Type B pancreatic cell (in vitro differentiated cells): ENCODE data around the gene MAML2. TPM values are rescaled to one million over a fixed set of nuclear protein-coding genes. Genes with fewer than 3 reads are reported as not detected.

ENCODE experiments used
- DNase-seq: peaks from one replicate; pipeline ENCODE4 v3.0.0; 2021; ENCODE audit warnings: mixed read lengths; ENCODE audit not compliant: unreplicated experiment; ENCODE audit errors: extremely low spot score
- H3K27ac Mint-ChIP-seq: 2 replicates; pipeline ENCODE4 v1.8.0; 2021; ENCODE audit warnings: mild to moderate bottlenecking, mixed read lengths
- H3K27me3 Mint-ChIP-seq: 2 replicates; pipeline ENCODE4 v1.8.0; 2021; ENCODE audit warnings: mixed read lengths
- H3K36me3 Mint-ChIP-seq: 2 replicates; pipeline ENCODE4 v1.8.0; 2021; ENCODE audit warnings: mixed read lengths
- H3K4me1 Mint-ChIP-seq: one replicate; pipeline ENCODE4 v1.8.0; 2021; ENCODE audit warnings: mixed read lengths; ENCODE audit not compliant: unreplicated experiment
- H3K4me3 Mint-ChIP-seq: 2 replicates; pipeline ENCODE4 v1.8.0; 2021; ENCODE audit warnings: mild to moderate bottlenecking, mixed read lengths
- H3K9me3 Mint-ChIP-seq: 2 replicates; pipeline ENCODE4 v1.8.0; 2021; ENCODE audit warnings: mixed read lengths
- CTCF ChIP-seq: fragments of 200-600 bp; sonication (generic); conservative IDR thresholded peaks from 2 replicates; pipeline ENCODE4 v1.5.0; 2021; ENCODE audit warnings: antibody characterized with exemption, mild to moderate bottlenecking
- total RNA-seq: library from RNA; stranded (reverse); gene quantifications from 2 replicates; pipeline ENCODE4 v1.2.1, GENCODE V29; 2021; ENCODE audit warnings: low replicate concordance

Gene MAML2
- total RNA-seq, 1 donor from 2014 or later = 20.8 TPM

- TF ChIP-seq CTCF = no peak
- Mint-ChIP-seq H3K36me3 (peaks cover 12% of the 10 kb centered on the region), H3K4me3 (no peak overlapping the region), H3K9me3 (no peaks in the 10 kb centered on the region), H3K4me1 (peaks cover 21% of the 10 kb centered on the region), H3K27ac (no peak overlapping the region), H3K27me3 (no peaks in the 10 kb centered on the region)
- DNase-seq = no peak
Observed at GRCh38 chr11:96180341-96180740, 162.7 kb downstream of the MAML2 start.

- Mint-ChIP-seq H3K4me1 (peaks cover 21% of the 10 kb centered on the region), H3K36me3 (peaks cover 12% of the 10 kb centered on the region), H3K9me3 (no peaks in the 10 kb centered on the region), H3K27me3 (no peaks in the 10 kb centered on the region), H3K27ac (peak overlapping the region; percentile 44), H3K4me3 (no peak overlapping the region)
- no peak for TF ChIP-seq CTCF
- no peak for DNase-seq
Observed at GRCh38 chr11:96179905-96180304, 163.1 kb downstream of the MAML2 start.

- peaks cover 21% of the 10 kb centered on the region for H3K4me1 Mint-ChIP-seq
- peak overlapping the region; percentile 44 for H3K27ac Mint-ChIP-seq
- no peaks in the 10 kb centered on the region for H3K27me3 Mint-ChIP-seq
- no peak overlapping the region for H3K4me3 Mint-ChIP-seq
- H3K9me3 Mint-ChIP-seq = no peaks in the 10 kb centered on the region
- no peak for TF ChIP-seq CTCF
- H3K36me3 Mint-ChIP-seq = peaks cover 12% of the 10 kb centered on the region
- DNase-seq = no peak
Observed at GRCh38 chr11:96178887-96179279, 164.1 kb downstream of the MAML2 start.

GRCh38 chr11:96178049-96178886 lies 164.7 kb downstream of the MAML2 start:
- Mint-ChIP-seq H3K4me3 (no peak overlapping the region), H3K27ac (no peak overlapping the region), H3K4me1 (peaks cover 21% of the 10 kb centered on the region)

GRCh38 chr11:96177146-96177545 lies 165.8 kb downstream of the MAML2 start:
- H3K27ac Mint-ChIP-seq = no peak overlapping the region
- no peak overlapping the region for H3K4me3 Mint-ChIP-seq
- H3K4me1 Mint-ChIP-seq = peaks cover 21% of the 10 kb centered on the region
- DNase-seq = no peak
- no peaks in the 10 kb centered on the region for H3K9me3 Mint-ChIP-seq
- TF ChIP-seq CTCF = no peak
- H3K36me3 Mint-ChIP-seq = peaks cover 17% of the 10 kb centered on the region
- H3K27me3 Mint-ChIP-seq = no peaks in the 10 kb centered on the region

More at GRCh38 chr11:96178049-96178886, 164.7 kb downstream of the MAML2 start:
- no peak for TF ChIP-seq CTCF
- Mint-ChIP-seq H3K9me3 (no peaks in the 10 kb centered on the region), H3K27me3 (no peaks in the 10 kb centered on the region), H3K36me3 (peaks cover 12% of the 10 kb centered on the region)
- DNase-seq = no peak
